22Rv1 (cell line): ENCODE measurements around the gene BHLHE23.

ENCODE experiments used
- CTCF ChIP-seq: fragments of 450-650 bp; IDR thresholded peaks from 2 replicates; pipeline ENCODE4 v1.5.1; 2017; ENCODE audit warnings: mild to moderate bottlenecking
- ZFX ChIP-seq: fragments of 450-650 bp; IDR thresholded peaks from 2 replicates; pipeline ENCODE4 v1.6.1; 2017; ENCODE audit warnings: antibody characterized with exemption, borderline replicate concordance

- TF ChIP-seq CTCF (no peak), ZFX (no peak)
Measured at GRCh38 chr20:62971211-62971949, 35.4 kb downstream of the BHLHE23 start.
